ENCODE measurements around the gene F2RL3.
"Not testable (repeated sequence)": the region's sequence is repeated elsewhere in the genome, so short reads cannot be mapped to it uniquely, and the experiment has no call there.

The F2RL3 gene

DNA sequence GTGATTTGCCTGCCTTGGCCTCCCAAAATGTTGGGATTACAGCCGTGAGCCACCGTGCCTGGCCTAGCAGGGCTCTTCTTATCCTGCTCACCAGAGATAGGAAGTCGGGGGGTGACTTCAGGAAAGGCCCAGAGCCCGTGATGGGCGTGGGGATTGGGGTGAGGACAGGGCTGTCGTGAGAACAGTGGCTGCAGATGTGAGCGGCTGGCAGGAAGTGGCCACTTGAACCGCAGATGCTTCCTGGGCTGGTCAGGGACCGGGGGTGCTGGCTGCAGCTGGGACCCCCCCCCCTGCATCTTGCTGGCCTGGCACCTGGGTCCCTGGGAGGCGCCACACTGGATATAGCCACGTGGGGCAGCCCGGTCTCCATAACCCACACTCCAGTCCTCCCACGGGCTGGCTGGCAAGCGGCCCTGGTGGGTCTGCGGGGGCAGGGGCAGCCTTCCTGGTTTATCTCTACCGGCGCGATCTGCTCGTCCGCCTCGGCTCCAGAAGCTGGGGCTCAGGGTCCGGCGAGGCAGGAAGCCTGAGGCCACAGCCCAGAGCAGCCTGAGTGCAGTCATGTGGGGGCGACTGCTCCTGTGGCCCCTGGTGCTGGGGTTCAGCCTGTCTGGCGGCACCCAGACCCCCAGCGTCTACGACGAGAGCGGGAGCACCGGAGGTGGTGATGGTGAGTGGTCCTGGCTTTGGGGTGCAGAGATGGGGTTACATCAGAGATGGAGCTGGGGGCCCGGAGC is at the start of gene F2RL3:
Gene F2RL3, plus strand, starts transcription at position 371 of the 737 bp plus-strand sequence. Its CDS starts 191 bp downstream, at position 562.
- no peak for DNase-seq

DNA sequence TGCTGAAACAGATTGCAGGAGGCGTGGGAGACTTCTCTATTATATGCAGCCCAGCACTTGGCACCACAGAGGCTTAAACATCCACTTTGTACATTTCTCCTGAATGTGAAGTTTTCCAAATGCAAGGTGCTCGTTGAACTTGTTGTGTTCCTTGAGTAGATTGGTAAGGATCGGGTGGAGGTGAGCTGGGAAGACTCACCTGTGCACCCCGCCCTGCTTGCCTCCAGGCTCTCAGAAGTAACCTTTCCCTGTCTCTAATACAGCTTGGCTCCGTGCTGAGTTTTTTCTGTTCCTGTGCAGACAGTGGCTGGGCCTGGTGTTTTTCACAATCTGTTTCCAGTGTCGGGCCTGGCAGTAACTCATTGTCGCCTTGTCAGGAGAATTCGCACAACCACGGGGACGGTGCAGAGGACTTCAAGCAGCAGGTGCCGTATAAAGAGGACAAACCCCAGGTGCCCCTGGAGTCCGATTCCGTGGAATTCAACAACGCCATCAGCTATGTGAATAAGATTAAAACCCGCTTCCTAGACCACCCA is 47.3 kb upstream of the F2RL3 start:
- DNase-seq, result no peak

DNA sequence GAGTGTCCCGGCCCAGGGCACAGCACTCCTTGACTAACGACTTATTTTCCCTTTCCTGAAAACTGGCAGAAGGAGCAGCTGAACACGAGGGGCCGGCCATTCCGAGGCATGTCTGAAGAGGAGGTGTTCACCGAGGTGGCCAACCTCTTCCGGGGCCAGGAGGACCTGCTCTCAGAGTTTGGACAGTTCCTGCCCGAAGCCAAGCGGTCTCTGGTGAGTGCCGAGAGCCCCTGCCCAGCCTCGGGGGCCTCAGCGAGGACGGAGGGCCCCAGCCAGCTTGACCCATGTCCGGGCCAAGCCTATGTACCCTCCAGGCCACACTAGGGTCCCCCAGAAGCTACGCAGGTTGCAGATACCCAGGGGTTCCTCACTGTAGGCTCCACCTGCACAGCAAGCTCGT is 41.9 kb upstream of the F2RL3 start:
- no peak for DNase-seq

DNA sequence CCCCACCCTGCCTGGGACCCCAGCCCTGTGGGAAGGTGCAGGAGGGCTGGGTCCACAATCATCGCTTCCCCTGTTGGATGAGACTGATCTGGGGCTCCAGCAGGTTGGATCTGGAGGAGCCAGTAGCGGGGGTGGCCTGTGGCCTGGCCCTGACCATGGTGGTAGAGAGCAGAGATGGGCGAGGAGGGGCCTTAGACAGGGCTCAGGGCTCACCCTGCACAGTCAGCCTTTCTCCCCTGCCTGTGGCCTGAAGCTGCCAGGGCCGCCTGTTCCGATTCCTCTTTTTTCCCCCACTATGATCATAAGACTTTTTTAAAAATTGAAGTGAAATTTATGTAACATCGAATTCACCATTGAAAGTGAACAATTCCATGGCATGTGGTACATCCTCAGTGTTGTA is 41.4 kb upstream of the F2RL3 start:
- DNase-seq, result no peak

GRCh38 chr19:16849168-16849567 is 39.6 kb upstream of the F2RL3 start:
- DNase-seq, result no peak

GRCh38 chr19:16850133-16850532 is 38.7 kb upstream of the F2RL3 start:
- DNase-seq, result no peak

- DNase-seq, result no peak
Measured at GRCh38 chr19:16851031-16851712, 37.6 kb upstream of the F2RL3 start.

- DNase-seq, result no peak
Measured at GRCh38 chr19:16853066-16853465, 35.7 kb upstream of the F2RL3 start.

GRCh38 chr19:16856091-16856490 is 32.7 kb upstream of the F2RL3 start:
- no peak for DNase-seq

DNA sequence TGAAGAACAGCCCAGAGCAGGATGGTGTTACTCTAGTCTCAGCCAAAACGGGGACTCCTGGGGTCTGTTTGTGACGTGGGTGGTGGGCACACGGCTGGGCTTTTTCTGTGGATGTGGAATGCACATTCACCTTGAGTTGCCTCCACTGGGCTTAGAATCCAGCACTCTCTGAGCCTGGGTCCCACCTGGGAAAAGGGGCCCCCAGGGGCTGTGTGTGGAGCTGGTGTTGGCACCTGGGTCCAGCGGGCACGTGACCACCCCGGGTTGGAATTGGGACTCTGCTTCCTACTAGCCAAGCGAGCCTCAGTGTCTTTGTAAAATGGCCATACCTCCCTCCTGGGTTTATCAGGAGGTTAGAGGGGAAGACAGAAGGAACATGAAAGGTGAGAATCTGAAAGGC is 29.2 kb upstream of the F2RL3 start:
- DNase-seq, result no peak

GRCh38 chr19:16860118-16860517 is 28.7 kb upstream of the F2RL3 start:
- DNase-seq, result no peak

DNA sequence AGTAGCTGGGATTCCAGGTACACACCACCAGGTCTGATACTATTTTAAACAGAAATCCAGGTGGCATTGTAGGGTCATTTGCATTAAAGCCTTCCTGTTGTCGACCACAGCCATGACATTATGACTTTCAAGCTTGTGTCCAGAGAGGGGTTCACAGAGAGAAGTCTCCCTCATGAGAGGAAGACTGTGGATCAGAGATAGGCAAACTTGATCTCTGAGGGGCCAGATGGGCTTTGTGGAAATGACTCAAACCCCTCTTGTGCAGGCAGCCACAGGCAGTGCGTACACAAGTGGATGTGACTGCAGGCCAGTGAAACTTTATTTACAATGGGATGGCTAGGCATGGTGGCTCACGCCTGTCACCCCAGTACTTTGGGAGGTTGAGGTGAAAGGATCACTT is 27.8 kb upstream of the F2RL3 start:
- DNase-seq, result no peak

- no peak for DNase-seq
Measured at GRCh38 chr19:16861834-16862233, 27.0 kb upstream of the F2RL3 start.

GRCh38 chr19:16862826-16863415 is 25.9 kb upstream of the F2RL3 start:
- DNase-seq, result no peak

GRCh38 chr19:16867211-16867610 is 21.6 kb upstream of the F2RL3 start:
- no peak for DNase-seq

- no peak for DNase-seq
Measured at GRCh38 chr19:16868423-16869130, 20.2 kb upstream of the F2RL3 start.

- no peak for DNase-seq
Measured at GRCh38 chr19:16869331-16869972, 19.3 kb upstream of the F2RL3 start.

DNA sequence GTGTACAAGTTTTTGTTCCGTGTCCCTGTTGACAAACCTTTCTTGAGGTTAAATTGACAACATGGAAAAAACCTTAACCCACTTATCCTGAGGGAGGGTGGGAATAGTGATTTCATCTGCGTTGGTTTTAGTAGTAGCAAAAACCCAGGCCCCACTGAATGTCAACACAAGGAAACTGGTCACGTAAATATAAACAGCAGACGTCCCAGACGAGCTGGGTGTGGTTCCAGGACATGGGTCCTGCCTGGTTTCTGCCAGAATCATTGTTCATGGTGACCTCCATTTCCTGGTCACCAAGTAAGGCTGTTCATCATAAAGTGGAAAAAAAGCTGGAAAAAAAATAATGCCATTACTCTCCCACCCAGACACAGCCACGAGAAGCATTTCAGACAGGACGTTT is 16.9 kb upstream of the F2RL3 start:
- no peak for DNase-seq

DNA sequence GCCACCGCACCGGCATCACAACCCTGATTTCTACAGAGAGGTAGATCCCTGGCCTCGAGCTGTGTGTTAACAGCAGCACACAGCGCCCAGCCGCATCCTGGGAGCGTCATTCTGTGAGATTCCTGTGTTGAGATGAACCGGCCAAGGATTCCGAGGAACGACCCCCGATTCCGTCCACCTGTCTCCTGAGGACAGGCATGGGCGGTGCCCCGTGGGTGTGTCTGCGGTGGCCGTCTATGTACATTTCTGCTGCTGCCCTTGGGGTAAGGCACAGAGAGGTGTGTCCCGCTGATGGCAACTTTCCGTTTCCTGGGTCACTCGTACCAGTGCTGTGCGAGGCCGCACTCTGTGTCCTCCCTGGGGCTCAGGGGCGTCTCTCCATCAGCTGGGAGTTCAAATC is 16.1 kb upstream of the F2RL3 start:
- DNase-seq, result no peak

- no peak for DNase-seq
Measured at GRCh38 chr19:16873594-16873993, 15.2 kb upstream of the F2RL3 start.

- DNase-seq, result no peak
Measured at GRCh38 chr19:16874250-16874977, 14.4 kb upstream of the F2RL3 start.

DNA sequence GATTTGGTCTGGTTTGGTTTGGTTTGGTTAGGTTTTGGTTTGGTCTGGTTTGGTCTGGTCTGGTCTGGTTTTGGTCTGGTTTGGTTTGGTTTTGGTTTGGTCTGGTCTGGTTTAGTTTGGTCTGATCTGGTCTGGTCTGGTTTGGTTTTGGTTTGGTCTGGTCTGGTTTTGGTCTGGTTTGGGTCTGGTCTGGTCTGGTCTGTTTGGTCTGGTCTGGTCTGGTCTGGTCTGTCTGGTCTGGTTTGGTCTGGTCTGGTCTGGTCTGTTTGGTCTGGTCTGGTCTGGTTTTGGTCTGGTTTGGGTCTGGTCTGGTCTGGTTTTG is 13.9 kb upstream of the F2RL3 start:
- not testable (repeated sequence) for DNase-seq

Data from NCI-H1436 treated with DMSO at 0.1 percent for 48 hours (cell line).